ENCODE measurements around the gene CEP135. TPM values are rescaled to one million over a fixed set of nuclear protein-coding genes. Genes with fewer than 3 reads are reported as not detected.

Gene CEP135
- total RNA-seq, 2 experiments from 2014 or later, result 21.6 to 32.7 TPM

Other genes with a start within 250 kb of the CEP135 start
- not detected in 2 replicates for gene EXOC1L, start 129.2 kb upstream of the CEP135 start, total RNA-seq (2014; rRNA removed; shearing (Covaris generic))
- not detected in 2 replicates for gene EXOC1L, start 129.2 kb upstream of the CEP135 start, total RNA-seq (2022)
- gene EXOC1, start 95.3 kb upstream of the CEP135 start, total RNA-seq (2014; rRNA removed; shearing (Covaris generic)), result 23.7 and 29.1 TPM in 2 replicates
- 33.5 and 37.0 TPM in 2 replicates for gene EXOC1, start 95.3 kb upstream of the CEP135 start, total RNA-seq (2022)

All from OCI-LY7 (cell line).